Psoas muscle (tissue), 8 donors: ENCODE measurements around the gene HECA. TPM values are rescaled to one million over a fixed set of nuclear protein-coding genes. Genes with fewer than 3 reads are reported as not detected.
A peak's percentile ranks its signal among the peaks of the same experiment; 100 is the strongest.

ENCODE experiments used
- ATAC-seq, 4 donors: fragments of 200-7000 bp; cut with Tn5 transposase; one replicate each; pipeline ENCODE4 v1.9.1; 2020; ENCODE audit warnings: moderate library complexity in 3 of 4, mild to moderate bottlenecking in 2 of 4
- DNase-seq, 2 donors: peaks; one replicate each; pipeline ENCODE4 v3.0.0-alpha.2; 2020
- H3K27ac ChIP-seq: fragments of 200-600 bp; one replicate; pipeline ENCODE4 v1.8.0; 2022
- H3K27me3 ChIP-seq, 3 donors: fragments of 200-600 bp in 1 of 3; one replicate each; pipeline versions ENCODE4 v1.6.1 to v1.8.0; 2013 to 2022; ENCODE audit warnings: low read length in 2 of 3, mild to moderate bottlenecking in 2 of 3, moderate library complexity in 1 of 3; ENCODE audit not compliant: insufficient read depth in 3 of 3
- H3K36me3 ChIP-seq, 2 donors: fragments of 200-600 bp in 1 of 2; one replicate each; pipeline versions ENCODE4 v1.6.1 to v1.8.0; 2013 to 2022; ENCODE audit warnings: low read depth in 1 of 2, mild to moderate bottlenecking in 1 of 2, moderate library complexity in 1 of 2; ENCODE audit not compliant: insufficient read depth in 1 of 2
- H3K4me1 ChIP-seq: fragments of 200-600 bp; one replicate; pipeline ENCODE4 v1.8.0; 2022
- H3K4me3 ChIP-seq: fragments of 200-600 bp; one replicate; pipeline ENCODE4 v1.8.0; 2022; ENCODE audit warnings: mild to moderate bottlenecking
- H3K9me3 ChIP-seq: fragments of 200-600 bp; one replicate; pipeline ENCODE4 v1.8.0; 2022
- WGBS, 3 donors: extraction: QIAGEN DNeasy Blood & Tissue Kit; methylation state at CpG; one replicate each; pipeline versions ENCODE4 v1.1.6 to v1.1.7; 2013; 5-methylcytosine and 5-hydroxymethylcytosine counted together
- intact Hi-C, 2 donors: fragments of 100-400 bp; cut with DNase I; formaldehyde crosslinking; loops; one replicate each; pipeline versions ENCODE4 v1.11.0 to v1.14.2; 2022
- long read RNA-seq, 2 donors: library from polyadenylated mRNA; unstranded; transcript quantifications; one replicate each; pipeline ENCODE4 v2.0.0, GENCODE V29; 2021
- polyA plus RNA-seq, 3 donors: library from polyadenylated mRNA; stranded (reverse); fragments of 200-250 nt; gene quantifications; one replicate each; pipeline ENCODE4 v1.2.3, GENCODE V29; 2013
- total RNA-seq, 4 donors: library from RNA; stranded (reverse); fragmentation: NEBNext Ultra II Directional in 2 of 4; extraction: Animal tissue kit (Norgen Biotek cat#: 25700) in 2 of 4; gene quantifications; one replicate each; pipeline versions ENCODE4 v1.2.1 to v1.2.4, GENCODE V29; 2021 to 2023
- TF ChIP-seq, protein P1 (sequence below): fragments of 200-600 bp; IDR thresholded peaks from one replicate; pipeline ENCODE4 v1.8.0; 2022; ENCODE audit warnings: antibody characterized with exemption
- donor health status: healthy with polysubstance abuse.
- donor health status: DM: no; HTN: no; CAD: no; lungs with moderate emphysema.
- donor health status: Bipolar disorder and iron deficiency.
- donor health status: healthy.
- donor health status: DM: yes; HTN: yes; CAD: no.
- donor health status: DM: no; HTN: no; CAD: no.
- donor health status: DM: no; HTN: no; CAD: no.
- donor health status: DM: yes; HTN: yes; CAD: no.

Gene HECA, protein sequence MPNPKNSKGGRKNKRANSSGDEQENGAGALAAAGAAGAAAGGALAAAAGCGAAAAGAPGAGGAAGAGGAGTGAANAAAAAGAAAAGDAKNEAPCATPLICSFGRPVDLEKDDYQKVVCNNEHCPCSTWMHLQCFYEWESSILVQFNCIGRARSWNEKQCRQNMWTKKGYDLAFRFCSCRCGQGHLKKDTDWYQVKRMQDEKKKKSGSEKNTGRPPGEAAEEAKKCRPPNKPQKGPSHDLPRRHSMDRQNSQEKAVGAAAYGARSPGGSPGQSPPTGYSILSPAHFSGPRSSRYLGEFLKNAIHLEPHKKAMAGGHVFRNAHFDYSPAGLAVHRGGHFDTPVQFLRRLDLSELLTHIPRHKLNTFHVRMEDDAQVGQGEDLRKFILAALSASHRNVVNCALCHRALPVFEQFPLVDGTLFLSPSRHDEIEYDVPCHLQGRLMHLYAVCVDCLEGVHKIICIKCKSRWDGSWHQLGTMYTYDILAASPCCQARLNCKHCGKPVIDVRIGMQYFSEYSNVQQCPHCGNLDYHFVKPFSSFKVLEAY
- 10 to 100 TPM; 30.8 to 39.7 (median 33.8) TPM for total RNA-seq
- 10 to 100 TPM in 2 of 3 donors, 1 to 10 TPM in 1; 4.5 to 36.3 (median 16.0) TPM for polyA plus RNA-seq
- long read RNA-seq, donor 1, full-length matches to known transcripts, result 9 of 25 reads
- long read RNA-seq, donor 1, partial matches to known transcripts, result 14 of 25 reads
- long read RNA-seq, donor 1, other reads (novel, unspliced or antisense), result 2 of 25 reads
- long read RNA-seq, donor 2, full-length matches to known transcripts, result 23 of 58 reads
- long read RNA-seq, donor 2, partial matches to known transcripts, result 30 of 58 reads
- long read RNA-seq, donor 2, other reads (novel, unspliced or antisense), result 5 of 58 reads

- H3K4me1 ChIP-seq, result peaks cover 28% of the 10 kb centered on the region
- no peaks in the 10 kb centered on the region for H3K27me3 ChIP-seq
- TF ChIP-seq, protein P1, sequence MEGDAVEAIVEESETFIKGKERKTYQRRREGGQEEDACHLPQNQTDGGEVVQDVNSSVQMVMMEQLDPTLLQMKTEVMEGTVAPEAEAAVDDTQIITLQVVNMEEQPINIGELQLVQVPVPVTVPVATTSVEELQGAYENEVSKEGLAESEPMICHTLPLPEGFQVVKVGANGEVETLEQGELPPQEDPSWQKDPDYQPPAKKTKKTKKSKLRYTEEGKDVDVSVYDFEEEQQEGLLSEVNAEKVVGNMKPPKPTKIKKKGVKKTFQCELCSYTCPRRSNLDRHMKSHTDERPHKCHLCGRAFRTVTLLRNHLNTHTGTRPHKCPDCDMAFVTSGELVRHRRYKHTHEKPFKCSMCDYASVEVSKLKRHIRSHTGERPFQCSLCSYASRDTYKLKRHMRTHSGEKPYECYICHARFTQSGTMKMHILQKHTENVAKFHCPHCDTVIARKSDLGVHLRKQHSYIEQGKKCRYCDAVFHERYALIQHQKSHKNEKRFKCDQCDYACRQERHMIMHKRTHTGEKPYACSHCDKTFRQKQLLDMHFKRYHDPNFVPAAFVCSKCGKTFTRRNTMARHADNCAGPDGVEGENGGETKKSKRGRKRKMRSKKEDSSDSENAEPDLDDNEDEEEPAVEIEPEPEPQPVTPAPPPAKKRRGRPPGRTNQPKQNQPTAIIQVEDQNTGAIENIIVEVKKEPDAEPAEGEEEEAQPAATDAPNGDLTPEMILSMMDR, result no peak
- H3K9me3 ChIP-seq, result no peaks in the 10 kb centered on the region
- ATAC-seq, result peak; percentile 93 to 95 (median 94)
- intact Hi-C loops, result loop anchor here in 1 of 2 donors (5.0 to 10.0 kb wide), 2 partner anchors 82 to 230 kb away; no protein-coding TSS in a partner anchor
- peak; percentile 98 to 99 for DNase-seq
- H3K4me3 ChIP-seq, result peak within 1 kb of the TSS; percentile 89
- no peaks in the 10 kb centered on the region for H3K36me3 ChIP-seq
- peak within 1 kb of the TSS; percentile 89 for H3K27ac ChIP-seq
- WGBS, 3 donors, result 1% methylated on average over 66 to 103 of the region's 105 CpGs
These were observed at the start of gene HECA for GRCh38 chr6:139134817-139135577. Gene HECA, plus strand, starts transcription at chr6:139135080. Its CDS starts 317 bp downstream, at chr6:139135397.

DNA sequence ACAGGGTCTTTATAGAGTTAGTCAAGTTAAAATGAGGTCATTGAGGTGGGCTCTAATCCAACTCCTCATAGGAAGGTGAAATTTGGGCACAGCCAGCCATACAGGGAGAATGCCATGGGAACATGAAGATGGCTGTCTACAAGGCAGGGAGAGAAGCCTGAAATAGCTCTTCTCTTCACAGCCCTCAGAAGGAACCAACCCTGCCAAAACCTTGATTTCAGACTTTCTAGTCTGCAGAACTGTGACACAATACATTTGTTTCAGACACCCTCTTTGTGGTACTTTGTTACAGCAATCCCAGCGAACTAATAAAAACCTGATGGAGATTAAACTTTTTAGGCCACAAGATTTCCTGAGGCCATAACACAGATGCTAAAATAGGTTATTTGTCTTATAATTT lies 43.1 kb upstream of the HECA start:
- DNase-seq, result no peak
- Histone ChIP-seq H3K4me3 (no peak overlapping the region), H3K9me3 (no peaks in the 10 kb centered on the region), H3K36me3 (no peaks in the 10 kb centered on the region), H3K27me3 (no peaks in the 10 kb centered on the region), H3K27ac (no peak overlapping the region), H3K4me1 (no peaks in the 10 kb centered on the region)
- 90 to 96% (median 91%) methylated on average over 1 of the region's 1 CpG for WGBS, 3 donors
- intact Hi-C loops, result no loop called here
- TF ChIP-seq, protein P1, result no peak
- ATAC-seq, result no peak

- intact Hi-C loops, result loop anchor here in 1 of 2 donors (10.0 kb wide), 1 partner anchor 285 kb away; no protein-coding TSS in a partner anchor
- no peak for ATAC-seq
These were observed 34.9 kb upstream of the HECA start for GRCh38 chr6:139099984-139100383.

DNA sequence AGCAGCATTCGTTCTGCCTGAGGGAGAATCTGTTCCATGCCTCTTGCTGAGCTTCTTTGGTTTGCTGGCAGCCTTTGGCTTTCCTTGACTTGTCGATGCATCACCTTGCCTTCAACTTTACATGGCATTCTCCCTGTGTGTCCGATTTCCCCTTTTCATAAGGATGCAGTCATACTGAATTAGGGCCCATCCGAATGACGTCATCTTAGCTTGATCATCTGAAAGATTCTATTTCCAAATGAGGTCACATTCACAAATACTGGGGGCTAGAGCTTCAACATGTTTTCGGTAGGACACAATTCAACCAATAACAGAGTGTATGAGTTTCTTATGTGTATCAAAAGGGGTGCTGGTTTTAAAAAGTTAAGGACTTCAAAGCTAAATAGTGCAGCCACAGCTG lies 27.8 kb upstream of the HECA start:
- Histone ChIP-seq H3K4me1 (no peaks in the 10 kb centered on the region), H3K27ac (no peak overlapping the region), H3K9me3 (no peaks in the 10 kb centered on the region), H3K27me3 (no peaks in the 10 kb centered on the region), H3K4me3 (no peak overlapping the region), H3K36me3 (no peaks in the 10 kb centered on the region)
- DNase-seq (no peak), ATAC-seq (no peak)
- TF ChIP-seq, protein P1, result no peak
- 80 to 91% (median 80%) methylated on average over 6 of the region's 6 CpGs for WGBS, 3 donors
- intact Hi-C loops, result loop anchor here in 1 of 2 donors (10.0 kb wide), 1 partner anchor 292 kb away; no protein-coding TSS in a partner anchor

More at GRCh38 chr6:139099984-139100383, 34.9 kb upstream of the HECA start:
- Histone ChIP-seq H3K9me3 (no peaks in the 10 kb centered on the region), H3K4me1 (no peaks in the 10 kb centered on the region), H3K36me3 (no peaks in the 10 kb centered on the region), H3K4me3 (no peak overlapping the region), H3K27me3 (no peaks in the 10 kb centered on the region), H3K27ac (no peak overlapping the region)
- TF ChIP-seq, protein P1, result no peak
- DNase-seq, result no peak
- WGBS, 3 donors, result 82 to 88% (median 86%) methylated on average over 2 of the region's 2 CpGs
